OCI-LY3 (cell line): ENCODE measurements around the gene CD2BP2.
A peak's percentile ranks its signal among the peaks of the same experiment; 100 is the strongest.

ENCODE experiments used
- H2AFZ ChIP-seq: fragments of 200-600, 300-600 bp; shearing (Covaris generic); 2 replicates; pipeline ENCODE4 v1.6.0; 2014; ENCODE audit warnings: antibody characterized with exemption, low read depth, low read length
- H3K27ac ChIP-seq: fragments of 200-600, 300-600 bp; sonication (generic); 2 replicates; pipeline ENCODE4 v1.5.1; 2014; ENCODE audit warnings: mild to moderate bottlenecking, low read length, moderate library complexity, mixed read lengths
- H3K27me3 ChIP-seq: fragments of 200-600, 300-600 bp; sonication (generic); 2 replicates; pipeline ENCODE4 v1.6.1; 2014; ENCODE audit warnings: low read depth, low read length, mixed read lengths
- H3K36me3 ChIP-seq: fragments of 200-600, 300-600 bp; sonication (generic); replicated peaks from 2 replicates; pipeline ENCODE3; 2014; ENCODE audit warnings: low read depth, low read length, mixed read lengths
- H3K4me1 ChIP-seq: fragments of 300-600, 200-600 bp; sonication (generic); 2 replicates; pipeline ENCODE4 v1.6.1; 2014; ENCODE audit warnings: low read length, mixed read lengths
- H3K4me2 ChIP-seq: fragments of 200-600, 300-600 bp; sonication (generic); 2 replicates; pipeline ENCODE4 v1.6.1; 2014; ENCODE audit warnings: low read length, mixed read lengths
- H3K4me3 ChIP-seq: fragments of 300-600, 200-600 bp; sonication (generic); 2 replicates; pipeline ENCODE4 v1.5.1; 2014; ENCODE audit warnings: antibody characterized with exemption, mild to moderate bottlenecking, low read length, moderate library complexity
- H3K79me2 ChIP-seq: fragments of 300-600, 200-600 bp; shearing (Covaris generic); 2 replicates; pipeline ENCODE4 v1.6.1; 2014; ENCODE audit warnings: mild to moderate bottlenecking, low read length, mixed read lengths
- H3K9ac ChIP-seq: fragments of 300-600, 200-600 bp; shearing (Covaris generic); 2 replicates; pipeline ENCODE4 v1.6.0; 2014; ENCODE audit warnings: mild to moderate bottlenecking, low read length, moderate library complexity
- H3K9me3 ChIP-seq: fragments of 200-600, 300-600 bp; shearing (Covaris generic); 2 replicates; pipeline ENCODE4 v1.6.1; 2014; ENCODE audit warnings: low read length, mixed read lengths; ENCODE audit not compliant: insufficient read depth
- H4K20me1 ChIP-seq: fragments of 200-600, 300-600 bp; sonication (generic); 2 replicates; pipeline ENCODE4 v1.6.1; 2016; ENCODE audit warnings: low read length, mixed read lengths; ENCODE audit not compliant: insufficient read depth
- EZH2phosphoT487 ChIP-seq: fragments of 200-600 bp; shearing (Covaris generic); IDR thresholded peaks from 2 replicates; pipeline ENCODE4 v1.6.1; 2018; ENCODE audit warnings: antibody characterized with exemption, mixed run types, low read depth
- TF ChIP-seq, protein P1 (sequence below): fragments of 200-600, 300-600 bp; sonication (generic); IDR thresholded peaks from 2 replicates; pipeline ENCODE4 v1.5.1; 2014; ENCODE audit warnings: antibody characterized with exemption, low read length, low read depth

CD2BP2 gene

DNA sequence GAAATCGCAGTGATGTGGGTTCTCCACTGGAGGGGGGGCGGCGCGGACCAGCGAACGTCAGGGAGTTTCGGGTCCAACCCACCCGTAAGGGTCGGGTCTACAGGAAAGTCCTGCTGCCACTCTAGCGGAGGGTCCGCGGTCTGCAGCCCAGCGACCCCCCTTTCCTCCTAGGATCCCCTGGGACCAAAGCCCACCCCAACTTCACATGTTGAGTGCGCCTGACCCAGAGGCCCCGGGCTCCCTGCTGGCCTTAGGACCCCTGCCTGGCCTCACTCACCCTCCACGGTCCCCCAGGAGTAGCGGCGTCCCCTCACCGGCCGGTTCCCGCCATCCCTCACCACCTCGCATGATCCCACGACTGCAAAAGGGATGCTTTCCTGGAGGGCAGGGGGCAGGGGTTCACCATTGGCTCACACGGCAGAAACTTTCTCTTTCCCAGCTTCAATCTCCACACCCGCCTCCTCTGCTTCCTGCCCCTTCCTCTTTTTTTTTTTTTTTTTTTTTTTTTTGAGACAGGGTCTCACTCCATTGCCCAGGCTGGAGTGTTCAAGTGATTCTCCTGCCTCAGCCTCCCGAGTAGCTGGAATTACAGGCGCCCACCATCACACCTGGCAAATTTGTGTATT is 24.2 kb upstream of the CD2BP2 start:
- Histone ChIP-seq H3K4me1 (peaks cover 34% of the 10 kb centered on the region), H3K36me3 (peaks cover 5% of the 10 kb centered on the region), H3K9ac (peak overlapping the region; percentile 34; the same call in 1 of the 2 replicates), H3K9me3 (no peaks in the 10 kb centered on the region), H3K4me2 (peak overlapping the region; percentile 99), H4K20me1 (no peaks in the 10 kb centered on the region), H3K79me2 (peaks cover 21% of the 10 kb centered on the region), H2AFZ (no peak overlapping the region), H3K27ac (no peak overlapping the region; the same call in 1 of the 2 replicates), H3K27me3 (no peaks in the 10 kb centered on the region), H3K4me3 (peak overlapping the region; percentile 98)
- TF ChIP-seq, protein P1, sequence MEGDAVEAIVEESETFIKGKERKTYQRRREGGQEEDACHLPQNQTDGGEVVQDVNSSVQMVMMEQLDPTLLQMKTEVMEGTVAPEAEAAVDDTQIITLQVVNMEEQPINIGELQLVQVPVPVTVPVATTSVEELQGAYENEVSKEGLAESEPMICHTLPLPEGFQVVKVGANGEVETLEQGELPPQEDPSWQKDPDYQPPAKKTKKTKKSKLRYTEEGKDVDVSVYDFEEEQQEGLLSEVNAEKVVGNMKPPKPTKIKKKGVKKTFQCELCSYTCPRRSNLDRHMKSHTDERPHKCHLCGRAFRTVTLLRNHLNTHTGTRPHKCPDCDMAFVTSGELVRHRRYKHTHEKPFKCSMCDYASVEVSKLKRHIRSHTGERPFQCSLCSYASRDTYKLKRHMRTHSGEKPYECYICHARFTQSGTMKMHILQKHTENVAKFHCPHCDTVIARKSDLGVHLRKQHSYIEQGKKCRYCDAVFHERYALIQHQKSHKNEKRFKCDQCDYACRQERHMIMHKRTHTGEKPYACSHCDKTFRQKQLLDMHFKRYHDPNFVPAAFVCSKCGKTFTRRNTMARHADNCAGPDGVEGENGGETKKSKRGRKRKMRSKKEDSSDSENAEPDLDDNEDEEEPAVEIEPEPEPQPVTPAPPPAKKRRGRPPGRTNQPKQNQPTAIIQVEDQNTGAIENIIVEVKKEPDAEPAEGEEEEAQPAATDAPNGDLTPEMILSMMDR, result no peak
- TF ChIP-seq EZH2phosphoT487, result no peak

DNA sequence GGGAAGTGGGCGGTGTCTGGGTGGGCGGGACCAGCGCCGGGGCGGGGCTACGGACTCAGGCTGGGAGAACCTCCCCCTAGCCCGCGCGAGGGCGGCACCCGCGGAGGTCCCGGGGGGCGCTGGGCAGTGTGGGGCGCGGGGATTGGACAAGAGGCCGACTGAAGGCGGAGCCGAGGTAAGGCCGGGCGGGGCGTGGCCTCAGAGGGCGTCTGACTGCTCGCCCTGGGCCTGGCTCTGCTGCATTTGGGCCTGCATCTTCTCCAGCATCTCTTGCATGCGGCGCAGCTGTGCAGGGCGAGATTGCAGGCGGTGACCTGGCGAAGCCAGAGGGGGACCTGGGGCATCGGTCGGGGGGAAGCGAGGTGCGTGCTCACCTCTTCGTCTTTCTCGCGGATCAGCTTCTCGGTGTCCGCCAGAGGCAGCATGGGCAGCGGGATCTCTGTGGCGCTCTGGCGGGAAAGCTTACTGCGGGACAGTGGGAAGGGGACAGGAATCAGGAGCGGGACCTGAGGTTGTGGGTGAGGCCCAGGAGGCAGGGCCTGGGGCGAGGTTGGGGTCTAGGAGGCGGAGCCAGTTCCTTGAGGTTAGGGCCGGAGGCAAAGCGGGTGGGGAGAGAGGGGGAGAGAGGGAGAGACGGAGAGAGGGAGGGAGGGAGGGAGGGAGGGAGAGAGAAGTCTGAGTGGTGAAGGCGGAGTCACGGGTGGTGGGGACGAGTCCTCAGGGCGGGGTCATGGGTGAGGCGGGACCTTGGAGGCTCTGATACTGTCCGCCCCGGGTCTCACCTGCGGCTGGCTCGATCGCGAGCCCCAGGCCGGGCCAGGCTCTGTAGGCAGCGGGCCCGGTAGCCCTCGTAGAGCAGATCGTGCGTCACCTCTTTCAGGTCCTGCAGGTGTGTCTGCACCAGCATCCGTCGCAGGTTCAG is 23.4 kb upstream of the CD2BP2 start:
- Histone ChIP-seq H3K9ac (peak overlapping the region; percentile 99), H4K20me1 (no peaks in the 10 kb centered on the region), H2AFZ (no peak overlapping the region), H3K79me2 (peaks cover 21% of the 10 kb centered on the region), H3K9me3 (no peaks in the 10 kb centered on the region), H3K4me1 (peaks cover 33% of the 10 kb centered on the region), H3K4me3 (peak overlapping the region; percentile 98), H3K4me2 (peak overlapping the region; percentile 99), H3K36me3 (peaks cover 5% of the 10 kb centered on the region), H3K27ac (peak overlapping the region; percentile 99), H3K27me3 (no peaks in the 10 kb centered on the region)
- TF ChIP-seq EZH2phosphoT487, result no peak
- TF ChIP-seq, protein P1, result no peak

DNA sequence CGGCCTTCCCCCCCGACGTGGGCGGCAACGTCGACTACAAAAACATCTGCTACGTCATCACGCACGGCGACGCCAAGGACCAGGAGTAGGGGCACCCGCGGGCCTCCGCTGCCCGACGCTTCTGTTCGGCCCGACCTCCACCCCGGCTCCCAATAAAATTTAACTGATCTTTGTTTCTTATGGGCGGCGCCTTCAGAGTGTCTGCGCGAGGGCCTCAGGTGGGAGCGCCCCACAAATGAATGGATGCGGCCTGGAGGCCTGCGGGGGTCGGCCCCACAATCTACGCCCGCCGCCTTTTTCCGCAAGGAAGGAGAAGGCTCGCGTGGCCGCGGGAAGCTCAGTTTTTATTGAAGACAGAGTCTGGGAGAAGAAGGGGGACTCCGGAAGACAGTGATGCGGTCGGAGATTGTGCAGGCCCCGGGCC is 22.7 kb upstream of the CD2BP2 start:
- TF ChIP-seq EZH2phosphoT487, result no peak
- TF ChIP-seq, protein P1, result no peak
- peaks cover 5% of the 10 kb centered on the region for H3K36me3 ChIP-seq
- peak overlapping the region; percentile 98 for H3K4me3 ChIP-seq
- peak overlapping the region; percentile 99 for H3K4me2 ChIP-seq
- peak overlapping the region; percentile 89 for H2AFZ ChIP-seq
- peak overlapping the region; percentile 99 for H3K27ac ChIP-seq
- no peaks in the 10 kb centered on the region for H4K20me1 ChIP-seq
- H3K79me2 ChIP-seq, result peaks cover 21% of the 10 kb centered on the region
- H3K27me3 ChIP-seq, result no peaks in the 10 kb centered on the region
- peak overlapping the region; percentile 99 for H3K9ac ChIP-seq
- H3K9me3 ChIP-seq, result no peaks in the 10 kb centered on the region
- H3K4me1 ChIP-seq, result peaks cover 26% of the 10 kb centered on the region
